ENCODE data around the gene TMEM240. TPM values are rescaled to one million over a fixed set of nuclear protein-coding genes. Genes with fewer than 3 reads are reported as not detected.

TMEM240 gene
- polyA plus RNA-seq (2012; ENCODE audit: missing spikeins), result not detected

- FAIRE-seq (no peak), DNase-seq (ENCODE audit: insufficient read length) (no peak)
- TF ChIP-seq POLR2AphosphoS5 (IDR thresholded peaks at IDR 0.05; ENCODE audit: low read depth, low read length), result no peak
- no peak for TF ChIP-seq POLR2A (IDR thresholded peaks at IDR 0.05; ENCODE audit: low read depth, low read length)
- TF ChIP-seq TAF1 (IDR thresholded peaks at IDR 0.05; ENCODE audit: borderline replicate concordance, low read depth, low read length), result no peak
Measured at GRCh38 chr1:1540090-1540817, at the start of gene TMEM240. TMEM240 (minus strand) TSS chr1:1540624; CDS start chr1:1540346, 278 bp downstream.

GRCh38 chr1:1583347-1584010 lies 43.1 kb upstream of the TMEM240 start:
- TF ChIP-seq POLR2A (IDR thresholded peaks at IDR 0.05; ENCODE audit: low read depth, low read length), result no peak
- no peak for TF ChIP-seq POLR2AphosphoS5 (IDR thresholded peaks at IDR 0.05; ENCODE audit: low read depth, low read length)
- no peak for TF ChIP-seq TAF1 (IDR thresholded peaks at IDR 0.05; ENCODE audit: borderline replicate concordance, low read depth, low read length)
- no peak for FAIRE-seq

GRCh38 chr1:1582585-1583346 lies 42.3 kb upstream of the TMEM240 start:
- FAIRE-seq, result no peak
- TF ChIP-seq POLR2AphosphoS5 (IDR thresholded peaks at IDR 0.05; ENCODE audit: low read depth, low read length) (no peak), TAF1 (IDR thresholded peaks at IDR 0.05; ENCODE audit: borderline replicate concordance, low read depth, low read length) (no peak), POLR2A (IDR thresholded peaks at IDR 0.05; ENCODE audit: low read depth, low read length) (no peak)

More at GRCh38 chr1:1583347-1584010, 43.1 kb upstream of the TMEM240 start:
- no peak for DNase-seq (ENCODE audit: insufficient read length)

GRCh38 chr1:1578371-1578940 lies 38.0 kb upstream of the TMEM240 start:
- TF ChIP-seq TAF1 (IDR thresholded peaks at IDR 0.05; ENCODE audit: borderline replicate concordance, low read depth, low read length) (no peak), POLR2AphosphoS5 (IDR thresholded peaks at IDR 0.05; ENCODE audit: low read depth, low read length) (no peak), POLR2A (IDR thresholded peaks at IDR 0.05; ENCODE audit: low read depth, low read length) (no peak)
- no peak for FAIRE-seq
- no peak for DNase-seq (ENCODE audit: insufficient read length)

More at GRCh38 chr1:1582585-1583346, 42.3 kb upstream of the TMEM240 start:
- no peak for DNase-seq (ENCODE audit: insufficient read length)

DNA sequence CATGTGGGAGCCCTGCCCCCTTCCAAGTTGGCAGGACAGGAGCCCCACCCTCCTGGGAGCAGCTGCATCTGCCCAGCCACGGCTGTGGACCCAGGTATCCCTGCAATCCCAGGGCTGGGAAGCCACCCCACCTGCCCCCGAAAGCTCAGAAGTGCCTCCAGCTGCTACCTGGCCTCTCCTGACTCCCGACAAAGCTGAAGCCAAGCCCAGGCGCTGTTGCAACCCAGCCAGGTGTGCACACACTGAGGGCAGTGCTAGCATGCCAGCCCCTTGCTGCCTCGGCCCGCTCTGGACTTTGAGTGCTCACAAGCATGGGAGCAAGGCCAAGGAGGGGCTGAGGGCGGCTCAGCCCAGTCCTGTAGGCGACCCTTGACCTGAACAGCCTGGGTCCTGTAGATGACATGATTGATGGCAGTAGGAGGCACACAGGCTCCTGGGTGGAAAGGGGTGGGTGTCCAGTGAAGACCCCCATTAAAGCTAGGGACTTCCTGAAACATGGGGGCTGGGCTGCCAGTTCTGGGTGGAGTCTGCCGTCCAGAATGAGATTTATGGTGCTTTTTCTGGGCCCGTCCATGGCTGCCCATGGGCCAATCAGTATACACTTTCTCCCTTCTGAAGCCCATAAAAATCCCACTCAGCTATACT lies 37.1 kb upstream of the TMEM240 start:
- DNase-seq (ENCODE audit: insufficient read length) (no peak), FAIRE-seq (no peak)
- TF ChIP-seq POLR2AphosphoS5 (IDR thresholded peaks at IDR 0.05; ENCODE audit: low read depth, low read length) (no peak), POLR2A (IDR thresholded peaks at IDR 0.05; ENCODE audit: low read depth, low read length) (no peak), TAF1 (IDR thresholded peaks at IDR 0.05; ENCODE audit: borderline replicate concordance, low read depth, low read length) (no peak)

DNA sequence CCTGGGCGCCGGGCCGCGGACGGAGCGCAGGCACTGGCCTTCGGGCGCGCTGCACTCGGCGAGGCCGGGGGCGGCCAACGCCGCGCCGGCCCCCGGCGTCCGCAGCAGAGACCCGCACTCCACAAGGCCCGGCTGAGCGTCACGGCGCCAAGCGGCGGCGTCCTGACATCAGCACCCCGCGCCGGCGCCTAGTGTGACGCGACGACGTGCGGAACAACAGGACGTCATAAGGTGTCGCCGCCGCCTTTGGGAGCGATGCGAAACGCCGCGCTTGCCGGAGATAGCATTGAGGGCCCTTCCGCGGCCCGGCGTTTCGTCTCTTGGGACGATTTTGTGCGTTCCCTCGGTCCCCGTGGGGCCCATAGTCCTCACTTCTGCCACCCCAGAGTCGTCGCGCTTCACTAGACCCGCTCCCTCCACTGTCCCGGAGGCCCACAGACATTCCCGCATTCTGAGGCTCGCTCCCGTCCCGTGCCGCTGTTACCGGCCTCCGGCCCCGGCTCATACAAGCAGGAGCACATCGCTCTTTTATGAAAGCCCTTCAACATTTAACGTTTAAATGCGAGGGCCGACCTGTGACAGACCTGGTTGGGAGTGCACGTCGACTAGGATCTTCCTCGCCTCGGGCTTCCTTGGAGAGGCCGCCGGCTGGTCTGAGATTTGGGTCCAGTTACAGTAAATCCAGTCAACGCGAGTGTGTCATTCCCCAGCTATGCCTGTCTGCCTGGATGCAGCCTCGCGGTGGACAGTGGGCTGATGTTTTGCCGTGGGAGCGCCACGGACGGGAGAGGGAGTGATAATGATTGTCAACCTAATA lies 34.5 kb upstream of the TMEM240 start, which contains the start of gene SSU72:
TSS of gene SSU72 (minus strand) at position 143 of the 817 bp plus-strand sequence. CDS start 306 bp downstream, outside the sequence.
- FAIRE-seq, result peak; percentile 99
- TF ChIP-seq TAF1 (IDR thresholded peaks at IDR 0.05; ENCODE audit: borderline replicate concordance, low read depth, low read length), result no peak
- TF ChIP-seq POLR2A (IDR thresholded peaks at IDR 0.05; ENCODE audit: low read depth, low read length), result peak; percentile 83; the same call in 1 of the 2 replicates
- TF ChIP-seq POLR2AphosphoS5 (IDR thresholded peaks at IDR 0.05; ENCODE audit: low read depth, low read length), result peak; percentile 91
- DNase-seq (ENCODE audit: insufficient read length), result peak; percentile 93

GRCh38 chr1:1573843-1574720 lies 33.7 kb upstream of the TMEM240 start:
- DNase-seq (ENCODE audit: insufficient read length) (peak; percentile 81), FAIRE-seq (peak; percentile 14)
- TF ChIP-seq POLR2AphosphoS5 (IDR thresholded peaks at IDR 0.05; ENCODE audit: low read depth, low read length) (0 out of 2 replicates have a peak, but pooled peaks have one; percentile 14), TAF1 (IDR thresholded peaks at IDR 0.05; ENCODE audit: borderline replicate concordance, low read depth, low read length) (no peak)

DNA sequence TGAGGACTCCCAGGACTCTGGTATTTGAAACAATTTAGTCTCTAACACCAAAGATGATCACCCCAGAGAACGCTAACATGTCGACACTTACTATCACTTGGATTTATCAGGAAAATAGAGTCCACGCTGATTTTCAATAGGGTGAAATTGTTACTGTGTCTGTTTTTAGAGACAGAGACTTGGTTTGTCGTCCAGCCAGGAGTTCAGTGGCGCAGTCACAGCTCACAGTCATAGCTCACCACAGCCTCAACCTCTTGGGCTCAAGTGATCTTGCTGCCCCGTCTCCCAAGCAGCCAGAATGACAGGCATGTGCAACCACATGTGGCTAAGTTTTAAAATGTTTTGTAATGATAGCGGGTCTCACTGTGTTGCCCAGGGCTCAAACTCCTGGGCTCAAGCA lies 28.9 kb upstream of the TMEM240 start:
- DNase-seq (ENCODE audit: insufficient read length), result no peak

GRCh38 chr1:1567891-1568291 lies 27.5 kb upstream of the TMEM240 start:
- TF ChIP-seq POLR2AphosphoS5 (IDR thresholded peaks at IDR 0.05; ENCODE audit: low read depth, low read length) (no peak), POLR2A (IDR thresholded peaks at IDR 0.05; ENCODE audit: low read depth, low read length) (no peak), TAF1 (IDR thresholded peaks at IDR 0.05; ENCODE audit: borderline replicate concordance, low read depth, low read length) (no peak)
- no peak for FAIRE-seq
- no peak for DNase-seq (ENCODE audit: insufficient read length)

More for the DNA sequence above, 28.9 kb upstream of the TMEM240 start:
- FAIRE-seq, result no peak
- TF ChIP-seq POLR2AphosphoS5 (IDR thresholded peaks at IDR 0.05; ENCODE audit: low read depth, low read length), result no peak
- no peak for TF ChIP-seq TAF1 (IDR thresholded peaks at IDR 0.05; ENCODE audit: borderline replicate concordance, low read depth, low read length)
- TF ChIP-seq POLR2A (IDR thresholded peaks at IDR 0.05; ENCODE audit: low read depth, low read length), result no peak

Data from GM12892 (cell line).